HG02588 (cell line): Measurements from ENCODE around the gene REM2.

Experiments
- ATAC-seq: cut with Tn5 transposase; IDR thresholded peaks from one replicate; pipeline ENCODE4 v1.9.1; 2021; ENCODE audit warnings: mild to moderate bottlenecking, moderate library complexity; ENCODE audit not compliant: unreplicated experiment

Gene REM2, protein sequence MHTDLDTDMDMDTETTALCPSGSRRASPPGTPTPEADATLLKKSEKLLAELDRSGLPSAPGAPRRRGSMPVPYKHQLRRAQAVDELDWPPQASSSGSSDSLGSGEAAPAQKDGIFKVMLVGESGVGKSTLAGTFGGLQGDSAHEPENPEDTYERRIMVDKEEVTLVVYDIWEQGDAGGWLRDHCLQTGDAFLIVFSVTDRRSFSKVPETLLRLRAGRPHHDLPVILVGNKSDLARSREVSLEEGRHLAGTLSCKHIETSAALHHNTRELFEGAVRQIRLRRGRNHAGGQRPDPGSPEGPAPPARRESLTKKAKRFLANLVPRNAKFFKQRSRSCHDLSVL

DNA sequence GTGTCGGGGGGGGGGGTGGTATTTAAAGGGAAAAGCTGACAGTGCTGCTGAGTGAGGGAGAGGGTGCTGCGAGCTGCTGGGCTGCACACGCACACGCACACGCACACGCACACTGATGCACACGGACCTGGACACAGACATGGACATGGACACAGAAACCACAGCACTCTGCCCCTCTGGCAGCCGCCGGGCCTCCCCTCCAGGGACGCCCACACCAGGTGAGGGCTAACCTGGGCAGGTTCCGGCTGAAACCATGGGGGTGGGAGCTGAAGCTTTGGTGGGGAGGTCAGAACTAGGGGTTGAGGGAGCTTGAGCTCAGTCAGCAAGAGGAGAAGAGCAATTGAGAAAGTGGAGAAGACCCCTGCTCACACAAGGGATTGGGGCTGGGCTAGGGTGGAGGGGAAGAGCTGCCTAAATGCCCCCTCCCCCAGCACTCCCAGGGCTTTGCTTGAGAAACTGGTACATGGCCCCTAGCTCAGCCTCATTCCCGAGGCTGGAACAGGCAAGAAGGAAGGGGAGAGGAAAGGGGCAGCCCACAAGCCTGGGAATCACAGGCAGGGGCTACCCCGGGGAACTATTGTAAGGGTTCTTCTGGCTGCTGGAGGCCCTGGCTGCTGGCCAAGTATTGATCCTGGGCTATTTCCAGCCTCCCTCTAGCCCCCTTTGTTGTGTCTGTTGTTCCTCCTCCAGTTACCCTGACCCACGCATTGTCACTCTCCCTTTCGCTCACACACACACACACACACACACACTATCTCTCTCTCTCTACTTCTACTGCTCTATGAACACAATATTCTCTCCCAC, at the start of gene REM2:
TSS of gene REM2 (plus strand) at position 50 of the 804 bp plus-strand sequence. CDS start at position 116, 66 bp downstream.
- no peak for ATAC-seq

DNA sequence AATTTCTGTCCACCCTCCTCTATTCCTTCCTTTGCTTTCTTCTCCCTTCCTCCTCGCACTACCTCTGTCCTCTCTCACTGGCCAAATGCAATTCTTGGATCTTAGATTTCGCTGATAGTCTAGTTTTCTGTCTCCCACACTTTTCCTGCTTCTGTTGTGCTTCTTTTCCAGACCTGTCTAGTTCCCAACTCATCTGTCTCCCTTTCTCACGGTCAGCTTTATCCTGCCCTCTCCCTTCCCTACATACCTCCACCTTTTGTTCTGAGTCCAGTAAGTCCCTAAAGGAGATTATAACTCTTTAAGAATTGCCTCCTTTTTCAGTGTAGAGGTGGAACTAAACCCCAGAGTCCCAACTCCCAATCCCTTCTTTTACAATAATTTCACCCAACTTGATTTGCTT, 47.5 kb upstream of the REM2 start:
- ATAC-seq = no peak

DNA sequence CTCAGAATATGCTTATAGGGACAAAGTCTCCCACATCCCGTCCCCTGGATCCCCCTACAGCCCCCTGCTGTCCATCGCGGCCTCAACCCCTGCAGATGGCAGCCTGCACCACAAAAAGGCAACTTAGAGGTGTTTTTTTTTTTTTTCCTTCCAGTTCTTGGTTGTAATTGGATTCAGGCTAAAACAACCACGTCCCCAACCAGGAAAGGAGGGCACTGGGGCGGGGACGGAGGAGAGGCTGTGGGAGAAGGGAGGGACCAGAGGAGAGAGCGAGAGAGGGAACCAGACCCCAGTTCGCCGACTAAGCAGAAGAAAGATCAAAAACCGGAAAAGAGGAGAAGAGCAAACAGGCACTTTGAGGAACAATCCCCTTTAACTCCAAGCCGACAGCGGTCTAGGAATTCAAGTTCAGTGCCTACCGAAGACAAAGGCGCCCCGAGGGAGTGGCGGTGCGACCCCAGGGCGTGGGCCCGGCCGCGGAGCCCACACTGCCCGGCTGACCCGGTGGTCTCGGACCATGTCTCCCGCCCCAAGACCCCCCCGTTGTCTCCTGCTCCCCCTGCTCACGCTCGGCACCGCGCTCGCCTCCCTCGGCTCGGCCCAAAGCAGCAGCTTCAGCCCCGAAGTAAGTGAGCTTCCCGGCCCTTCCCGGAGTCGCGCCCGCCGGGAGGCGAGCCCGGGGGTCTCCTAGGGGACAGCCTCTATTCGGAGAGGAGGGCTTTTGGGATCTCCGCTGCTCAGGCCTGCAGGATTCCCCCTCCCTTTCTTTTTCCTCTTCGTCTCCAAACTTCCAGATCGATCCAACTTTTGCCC, 46.5 kb upstream of the REM2 start, which contains the start of gene MMP14:
TSS of gene MMP14 (plus strand) at position 285 of the 813 bp plus-strand sequence. CDS start at position 518, 233 bp downstream.
- no peak for ATAC-seq

DNA sequence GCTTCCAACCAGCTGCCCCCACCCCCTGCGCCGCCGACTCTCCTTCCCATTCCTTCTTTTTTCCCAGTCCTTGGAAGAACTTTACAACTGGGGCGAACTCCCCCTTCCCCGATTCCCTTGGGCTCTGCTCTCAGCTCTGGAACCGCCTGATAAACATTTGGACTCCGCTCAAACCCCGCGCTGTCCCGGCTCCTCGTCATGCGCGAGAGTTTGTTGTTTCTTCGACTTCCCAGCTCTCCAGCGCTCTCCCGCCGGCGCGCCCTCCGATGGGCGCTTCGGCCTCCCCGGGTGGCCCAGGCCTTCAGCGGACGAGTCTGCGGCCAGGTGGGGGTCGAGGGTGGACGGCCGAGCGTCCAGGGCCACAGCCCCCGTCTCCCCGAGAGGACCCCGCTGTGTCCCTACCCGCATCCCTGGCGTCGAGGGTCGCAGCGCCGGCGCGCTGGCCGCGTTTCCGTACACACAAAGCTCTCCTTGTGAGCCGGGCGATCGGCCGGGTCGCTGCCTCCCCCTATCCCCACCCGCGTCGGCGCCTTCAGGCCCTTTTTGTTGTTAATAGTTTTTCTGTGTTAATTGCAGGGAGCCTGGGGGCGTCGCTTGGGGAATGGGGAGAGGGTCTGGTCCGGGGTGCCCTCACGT, 45.8 kb upstream of the REM2 start:
- ATAC-seq = no peak

DNA sequence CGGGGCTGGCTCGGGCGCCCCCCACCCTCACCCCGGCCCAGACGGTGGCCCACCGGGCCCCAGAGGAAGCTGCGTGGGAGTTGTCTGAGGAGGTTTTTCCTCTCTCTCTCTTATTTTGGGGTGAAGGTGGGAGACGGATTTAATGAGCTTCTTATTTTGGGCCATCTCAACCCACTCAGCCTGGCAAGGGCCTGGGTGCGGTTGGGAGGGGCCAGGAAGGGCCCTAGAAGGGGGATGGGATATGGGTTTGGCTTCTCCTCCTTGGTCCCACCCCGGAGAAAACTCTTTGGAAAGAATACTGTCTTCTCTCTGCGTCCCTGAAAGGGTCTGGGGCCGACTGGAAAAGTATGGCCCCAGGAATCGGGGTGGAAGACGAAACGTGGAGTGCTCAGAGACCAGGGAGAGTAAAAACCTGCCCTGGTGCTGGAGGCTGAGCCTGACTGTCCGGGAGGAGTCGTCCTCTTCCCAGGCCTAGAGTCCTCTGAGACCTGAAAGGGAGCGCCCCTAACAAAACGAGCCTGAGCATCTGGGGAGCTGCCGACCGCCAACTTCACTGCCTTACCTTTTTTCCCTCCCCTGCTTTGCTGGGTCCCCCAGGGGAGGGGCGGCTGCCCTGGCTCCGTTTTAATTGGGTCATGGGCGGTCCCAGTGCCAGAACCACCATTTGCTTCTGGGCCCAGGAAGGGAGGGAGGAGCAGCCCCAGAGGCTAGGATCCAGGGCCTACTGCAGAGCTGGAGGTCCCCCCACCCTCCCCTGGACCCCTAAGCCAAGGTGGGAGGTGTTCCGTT, 45.1 kb upstream of the REM2 start:
- no peak for ATAC-seq

DNA sequence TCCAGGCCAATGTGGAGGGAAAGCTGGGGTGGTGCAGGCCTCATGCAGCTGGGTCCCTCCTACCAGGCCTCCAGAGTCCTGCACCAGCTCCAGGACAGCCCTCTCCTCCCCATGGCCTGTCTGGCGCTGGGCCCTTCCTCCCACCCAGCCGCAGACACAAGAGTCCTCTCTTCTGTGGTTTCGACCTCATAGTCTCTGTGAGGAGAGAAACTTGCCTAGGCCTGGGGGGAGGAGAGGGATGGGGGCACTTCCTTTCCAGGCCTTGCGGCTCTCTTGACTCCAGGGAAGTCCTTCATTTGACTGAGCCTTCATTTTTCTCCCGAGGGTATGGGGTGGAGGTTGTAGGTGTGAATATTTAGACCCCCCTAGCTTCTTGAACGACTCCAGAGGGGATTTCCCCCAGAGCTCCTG, 44.4 kb upstream of the REM2 start:
- no peak for ATAC-seq

DNA sequence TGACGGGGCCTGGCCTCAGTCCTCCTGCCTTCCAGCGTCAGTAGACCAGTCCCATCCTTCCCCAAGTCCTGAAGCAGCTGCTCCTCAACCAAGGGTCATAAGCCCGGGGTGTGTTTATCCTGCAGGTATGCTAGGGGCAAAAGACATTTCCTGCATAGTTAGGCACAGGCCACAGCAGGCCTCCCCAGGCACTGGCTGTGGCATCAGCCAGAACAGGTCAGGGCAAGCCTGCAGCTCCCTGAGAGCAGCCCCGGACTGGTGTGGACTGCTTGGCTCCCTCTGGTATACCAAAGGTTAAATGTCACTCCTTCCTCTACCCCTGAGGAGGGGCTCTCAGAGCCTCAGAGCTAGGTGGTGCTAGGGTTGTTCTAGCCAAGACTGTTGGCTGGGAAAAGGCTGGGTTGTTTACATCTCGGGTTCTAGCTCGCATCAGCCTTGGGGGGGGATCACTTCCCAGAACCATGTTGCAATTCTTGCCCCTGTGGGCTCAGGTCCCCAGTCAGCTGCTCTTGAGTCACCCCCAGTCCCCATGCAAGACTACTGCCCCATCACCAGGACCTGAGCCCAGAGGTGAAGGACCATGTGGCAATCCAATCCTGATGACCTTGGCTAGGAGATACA, 43.8 kb upstream of the REM2 start:
- ATAC-seq = no peak

DNA sequence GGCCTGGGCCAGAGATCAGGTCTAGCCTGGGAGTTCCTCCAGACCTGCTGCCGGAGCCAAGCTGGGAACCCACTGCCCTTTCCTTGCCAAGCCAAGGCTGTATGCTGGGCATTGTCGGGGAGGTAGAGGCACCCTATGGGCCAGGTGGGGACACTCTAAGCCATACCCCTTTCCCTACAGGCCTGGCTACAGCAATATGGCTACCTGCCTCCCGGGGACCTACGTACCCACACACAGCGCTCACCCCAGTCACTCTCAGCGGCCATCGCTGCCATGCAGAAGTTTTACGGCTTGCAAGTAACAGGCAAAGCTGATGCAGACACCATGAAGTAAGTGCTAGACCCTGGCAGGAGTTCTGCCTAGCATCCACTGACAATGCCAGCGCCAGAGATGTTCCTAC, 41.7 kb upstream of the REM2 start:
- ATAC-seq = no peak

DNA sequence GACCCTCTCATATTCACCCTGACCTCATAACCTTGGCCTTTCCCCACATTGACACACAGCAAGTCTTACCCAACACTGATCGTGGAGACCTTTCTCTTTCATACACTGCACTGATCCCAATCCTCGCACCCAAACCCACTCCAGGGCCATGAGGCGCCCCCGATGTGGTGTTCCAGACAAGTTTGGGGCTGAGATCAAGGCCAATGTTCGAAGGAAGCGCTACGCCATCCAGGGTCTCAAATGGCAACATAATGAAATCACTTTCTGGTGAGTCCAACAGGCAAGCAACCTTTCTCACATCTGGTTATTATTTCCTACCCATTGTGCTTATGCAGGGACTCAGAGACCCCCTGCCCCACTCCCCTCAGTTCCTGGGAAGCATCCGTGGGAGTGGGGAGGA, 41.3 kb upstream of the REM2 start:
- no peak for ATAC-seq

DNA sequence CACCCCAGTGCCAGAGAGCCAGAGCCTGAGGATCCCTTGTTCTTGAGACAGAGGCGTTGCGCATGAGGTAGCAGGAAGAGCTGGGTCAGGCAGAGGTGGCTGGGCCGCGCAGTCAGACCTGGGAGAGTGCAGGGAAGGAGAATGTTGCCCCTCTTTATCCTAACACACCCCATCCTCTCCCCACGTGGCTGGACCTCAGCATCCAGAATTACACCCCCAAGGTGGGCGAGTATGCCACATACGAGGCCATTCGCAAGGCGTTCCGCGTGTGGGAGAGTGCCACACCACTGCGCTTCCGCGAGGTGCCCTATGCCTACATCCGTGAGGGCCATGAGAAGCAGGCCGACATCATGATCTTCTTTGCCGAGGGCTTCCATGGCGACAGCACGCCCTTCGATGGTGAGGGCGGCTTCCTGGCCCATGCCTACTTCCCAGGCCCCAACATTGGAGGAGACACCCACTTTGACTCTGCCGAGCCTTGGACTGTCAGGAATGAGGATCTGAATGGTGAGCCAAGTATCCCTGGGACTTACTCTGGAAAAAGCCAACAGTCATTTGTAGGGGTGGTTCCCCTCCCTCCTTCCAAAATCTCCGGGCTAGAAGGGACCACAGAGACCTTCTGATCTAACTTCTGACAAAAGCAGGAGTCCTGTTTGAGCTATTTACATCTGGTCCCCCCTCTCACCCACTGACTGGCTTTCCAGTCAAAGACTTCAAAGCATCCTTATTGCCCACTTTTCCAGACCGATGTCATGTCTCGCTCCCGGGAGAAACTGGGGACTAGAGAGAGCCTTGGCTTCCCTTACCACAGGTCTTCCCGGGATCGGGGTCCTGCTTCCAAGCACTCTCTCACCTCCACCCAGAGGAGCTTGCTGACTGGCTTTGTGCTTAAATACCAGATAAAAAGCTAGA, 40.6 kb upstream of the REM2 start:
- ATAC-seq = no peak

DNA sequence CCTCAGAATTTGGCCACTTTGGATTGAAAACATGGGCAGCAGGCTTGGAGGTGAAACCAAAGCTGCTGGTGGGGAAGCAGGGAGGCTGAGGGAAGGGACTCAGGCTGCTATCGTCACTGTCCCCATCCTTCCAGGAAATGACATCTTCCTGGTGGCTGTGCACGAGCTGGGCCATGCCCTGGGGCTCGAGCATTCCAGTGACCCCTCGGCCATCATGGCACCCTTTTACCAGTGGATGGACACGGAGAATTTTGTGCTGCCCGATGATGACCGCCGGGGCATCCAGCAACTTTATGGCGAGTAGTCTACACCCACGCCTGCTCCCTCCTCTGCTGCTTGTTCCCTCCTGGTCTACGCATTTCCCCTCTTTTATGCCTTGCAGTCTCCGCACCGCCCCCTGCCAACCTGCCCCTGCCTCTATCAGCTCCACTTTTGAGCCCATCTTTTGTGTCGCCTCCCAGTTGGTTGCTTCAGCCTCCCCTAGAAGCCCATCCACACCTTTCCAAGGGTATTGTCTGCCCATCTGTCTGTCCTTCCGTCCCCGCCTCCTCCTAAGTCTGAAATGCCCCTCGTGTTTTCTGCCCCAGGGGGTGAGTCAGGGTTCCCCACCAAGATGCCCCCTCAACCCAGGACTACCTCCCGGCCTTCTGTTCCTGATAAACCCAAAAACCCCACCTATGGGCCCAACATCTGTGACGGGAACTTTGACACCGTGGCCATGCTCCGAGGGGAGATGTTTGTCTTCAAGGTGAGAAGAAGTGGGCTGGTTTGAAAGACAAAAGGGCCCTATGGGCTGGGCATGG, 39.7 kb upstream of the REM2 start:
- ATAC-seq = no peak

DNA sequence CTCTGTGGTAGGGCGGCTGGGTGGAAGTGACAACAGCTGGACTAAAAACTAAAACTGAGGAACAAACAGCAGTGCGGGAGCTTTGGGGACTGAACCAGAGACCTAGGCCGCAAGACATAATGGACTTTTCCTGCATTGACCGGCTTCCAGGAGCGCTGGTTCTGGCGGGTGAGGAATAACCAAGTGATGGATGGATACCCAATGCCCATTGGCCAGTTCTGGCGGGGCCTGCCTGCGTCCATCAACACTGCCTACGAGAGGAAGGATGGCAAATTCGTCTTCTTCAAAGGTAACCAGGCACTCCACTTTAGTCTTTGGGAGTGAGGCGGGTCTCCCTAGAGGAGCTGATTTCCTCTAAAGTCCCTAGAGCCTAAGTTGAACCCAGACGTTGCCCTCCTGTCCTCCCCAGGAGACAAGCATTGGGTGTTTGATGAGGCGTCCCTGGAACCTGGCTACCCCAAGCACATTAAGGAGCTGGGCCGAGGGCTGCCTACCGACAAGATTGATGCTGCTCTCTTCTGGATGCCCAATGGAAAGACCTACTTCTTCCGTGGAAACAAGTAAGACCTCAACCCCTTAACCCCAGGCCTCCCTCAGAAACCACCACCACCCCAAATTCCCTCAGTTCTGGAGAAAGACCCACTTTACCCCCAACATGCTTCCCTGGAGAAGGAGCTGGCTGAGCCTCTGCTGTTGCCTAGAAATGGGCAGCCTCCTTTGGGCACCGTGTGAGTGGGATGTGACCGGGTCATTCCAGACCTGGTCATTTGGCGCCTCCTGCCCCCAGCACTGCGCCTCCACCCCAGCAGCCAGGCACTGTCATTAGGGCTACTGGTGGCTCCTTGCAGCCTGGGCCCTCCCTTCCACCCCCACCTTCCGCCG, 38.6 kb upstream of the REM2 start:
- no peak for ATAC-seq

DNA sequence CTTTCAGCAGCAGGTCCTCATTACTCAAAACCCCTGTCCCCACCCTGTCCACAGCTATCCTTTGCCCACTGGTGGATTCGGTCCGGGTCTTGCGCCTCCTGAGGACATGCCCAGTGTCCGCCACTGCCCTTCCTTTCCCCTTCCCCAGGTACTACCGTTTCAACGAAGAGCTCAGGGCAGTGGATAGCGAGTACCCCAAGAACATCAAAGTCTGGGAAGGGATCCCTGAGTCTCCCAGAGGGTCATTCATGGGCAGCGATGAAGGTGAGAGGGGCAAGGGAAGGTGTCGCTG, 38.0 kb upstream of the REM2 start:
- ATAC-seq = no peak

DNA sequence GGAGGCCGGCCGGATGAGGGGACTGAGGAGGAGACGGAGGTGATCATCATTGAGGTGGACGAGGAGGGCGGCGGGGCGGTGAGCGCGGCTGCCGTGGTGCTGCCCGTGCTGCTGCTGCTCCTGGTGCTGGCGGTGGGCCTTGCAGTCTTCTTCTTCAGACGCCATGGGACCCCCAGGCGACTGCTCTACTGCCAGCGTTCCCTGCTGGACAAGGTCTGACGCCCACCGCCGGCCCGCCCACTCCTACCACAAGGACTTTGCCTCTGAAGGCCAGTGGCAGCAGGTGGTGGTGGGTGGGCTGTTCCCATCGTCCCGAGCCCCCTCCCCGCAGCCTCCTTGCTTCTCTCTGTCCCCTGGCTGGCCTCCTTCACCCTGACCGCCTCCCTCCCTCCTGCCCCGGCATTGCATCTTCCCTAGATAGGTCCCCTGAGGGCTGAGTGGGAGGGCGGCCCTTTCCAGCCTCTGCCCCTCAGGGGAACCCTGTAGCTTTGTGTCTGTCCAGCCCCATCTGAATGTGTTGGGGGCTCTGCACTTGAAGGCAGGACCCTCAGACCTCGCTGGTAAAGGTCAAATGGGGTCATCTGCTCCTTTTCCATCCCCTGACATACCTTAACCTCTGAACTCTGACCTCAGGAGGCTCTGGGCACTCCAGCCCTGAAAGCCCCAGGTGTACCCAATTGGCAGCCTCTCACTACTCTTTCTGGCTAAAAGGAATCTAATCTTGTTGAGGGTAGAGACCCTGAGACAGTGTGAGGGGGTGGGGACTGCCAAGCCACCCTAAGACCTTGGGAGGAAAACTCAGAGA, 37.0 kb upstream of the REM2 start:
- no peak for ATAC-seq

DNA sequence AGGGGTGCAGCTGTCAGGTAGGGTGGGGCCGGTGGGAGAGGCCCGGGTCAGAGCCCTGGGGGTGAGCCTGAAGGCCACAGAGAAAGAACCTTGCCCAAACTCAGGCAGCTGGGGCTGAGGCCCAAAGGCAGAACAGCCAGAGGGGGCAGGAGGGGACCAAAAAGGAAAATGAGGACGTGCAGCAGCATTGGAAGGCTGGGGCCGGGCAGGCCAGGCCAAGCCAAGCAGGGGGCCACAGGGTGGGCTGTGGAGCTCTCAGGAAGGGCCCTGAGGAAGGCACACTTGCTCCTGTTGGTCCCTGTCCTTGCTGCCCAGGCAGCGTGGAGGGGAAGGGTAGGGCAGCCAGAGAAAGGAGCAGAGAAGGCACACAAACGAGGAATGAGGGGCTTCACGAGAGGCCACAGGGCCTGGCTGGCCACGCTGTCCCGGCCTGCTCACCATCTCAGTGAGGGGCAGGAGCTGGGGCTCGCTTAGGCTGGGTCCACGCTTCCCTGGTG, 36.2 kb upstream of the REM2 start:
- no peak for ATAC-seq
